IMR-90 (cell line): Measurements from ENCODE around the gene C1orf159. TPM values are rescaled to one million over a fixed set of nuclear protein-coding genes. Genes with fewer than 3 reads are reported as not detected.

ENCODE experiments used
- ATAC-seq: fragments of 200-7000 bp; cut with Tn5 transposase; 2 replicates; pipeline ENCODE4 v1.9.1; 2020; ENCODE audit warnings: low read depth, mild to moderate bottlenecking, moderate library complexity
- BruUV-seq: library from RNA; stranded (reverse); fragments of 400-500 nt; replicated peaks from 2 replicates; lab custom pipeline; 2021; lab: Mats Ljungman, UMichigan
- CTCF ChIA-PET: fragments of 300-600 bp; formaldehyde crosslinking; extraction: SDS; loops from one replicate; lab custom pipeline; 2021; ENCODE audit warnings: antibody characterized with exemption; lab: Yijun Ruan, JAX
- POLR2A ChIA-PET: fragments of 300-600 bp; sonication (Branson Sonifier 250); formaldehyde crosslinking; loops from one replicate; lab custom pipeline; 2022; ENCODE audit warnings: antibody characterized with exemption; ENCODE audit not compliant: unreplicated experiment; lab: Charles Lee
- DNase-seq: peaks from one replicate; pipeline ENCODE4 v3.0.0; 2013
- H2AFZ ChIP-seq: replicated peaks from 2 replicates; pipeline ENCODE3; 2013; ENCODE audit warnings: low read length, mild to moderate bottlenecking; ENCODE audit not compliant: poor library complexity
- H2AK5ac ChIP-seq: 2 replicates; pipeline ENCODE4 v1.6.1; 2013; ENCODE audit warnings: low read depth, low read length, inconsistent platforms
- H2AK9ac ChIP-seq: replicated peaks from 2 replicates; pipeline ENCODE3; 2013; ENCODE audit warnings: mild to moderate bottlenecking, low read depth, low read length, moderate library complexity; ENCODE audit not compliant: poor library complexity
- H2BK120ac ChIP-seq: 2 replicates; pipeline ENCODE4 v1.6.1; 2013; ENCODE audit warnings: low read depth, low read length, inconsistent platforms
- H2BK15ac ChIP-seq: 3 replicates; pipeline ENCODE4 v1.6.1; 2013; ENCODE audit warnings: low read depth, low read length, inconsistent platforms
- H2BK20ac ChIP-seq: 2 replicates; pipeline ENCODE4 v1.6.1; 2013; ENCODE audit warnings: low read depth, mild to moderate bottlenecking, inconsistent platforms, low read length, moderate library complexity
- H2BK5ac ChIP-seq: 2 replicates; pipeline ENCODE4 v1.6.1; 2013; ENCODE audit warnings: mild to moderate bottlenecking, low read depth, low read length, inconsistent platforms; ENCODE audit not compliant: poor library complexity, severe bottlenecking
- H3K14ac ChIP-seq: replicated peaks from 2 replicates; pipeline ENCODE4 v1.6.1; 2013; ENCODE audit warnings: low read depth, low read length, inconsistent platforms
- H3K18ac ChIP-seq: 2 replicates; pipeline ENCODE4 v1.6.1; 2013; ENCODE audit warnings: low read depth, low read length, control low read depth
- H3K23ac ChIP-seq: 2 replicates; pipeline ENCODE4 v1.6.1; 2013; ENCODE audit warnings: low read depth, low read length, inconsistent platforms
- H3K27ac ChIP-seq: 2 replicates; pipeline ENCODE4 v1.5.1; 2013; ENCODE audit warnings: mild to moderate bottlenecking, control low read depth, low read length; ENCODE audit not compliant: insufficient read depth
- H3K27me3 ChIP-seq: 2 replicates; pipeline ENCODE4 v1.6.1; 2013; ENCODE audit warnings: low read length; ENCODE audit not compliant: control insufficient read depth, insufficient read depth
- H3K36me3 ChIP-seq: 2 replicates; pipeline ENCODE4 v1.6.1; 2013; ENCODE audit warnings: low read length, mixed read lengths; ENCODE audit not compliant: control insufficient read depth, insufficient read depth
- H3K4ac ChIP-seq: 2 replicates; pipeline ENCODE4 v1.6.1; 2013; ENCODE audit warnings: low read depth, low read length, inconsistent platforms
- H3K4me1 ChIP-seq: 2 replicates; pipeline ENCODE4 v1.6.1; 2013; ENCODE audit warnings: low read length, mixed read lengths; ENCODE audit not compliant: control insufficient read depth, insufficient read depth
- H3K4me2 ChIP-seq: 2 replicates; pipeline ENCODE4 v1.6.1; 2013; ENCODE audit warnings: low read depth, mild to moderate bottlenecking, control low read depth, low read length, moderate library complexity
- H3K4me3 ChIP-seq: 2 replicates; pipeline ENCODE4 v1.5.1; 2013; ENCODE audit warnings: low read depth, mild to moderate bottlenecking, control low read depth, low read length, moderate library complexity; ENCODE audit not compliant: insufficient read depth
- H3K56ac ChIP-seq: 2 replicates; pipeline ENCODE4 v1.6.1; 2013; ENCODE audit warnings: low read length, inconsistent platforms; ENCODE audit not compliant: insufficient read depth; ENCODE audit errors: extremely low read depth
- H3K79me1 ChIP-seq, 2 experiments: 2 replicates each; pipeline ENCODE4 v1.6.1; 2013; ENCODE audit warnings: low read length in 2 of 2, inconsistent platforms in 1 of 2, low read depth in 1 of 2
- H3K9ac ChIP-seq: 2 replicates; pipeline ENCODE4 v1.6.1; 2013; ENCODE audit warnings: low read depth, low read length, control low read depth
- H3K9me1 ChIP-seq: 2 replicates; pipeline ENCODE4 v1.6.1; 2013; ENCODE audit warnings: low read length, inconsistent platforms; ENCODE audit not compliant: insufficient read depth
- H3K9me3 ChIP-seq: 2 replicates; pipeline ENCODE4 v1.6.1; 2013; ENCODE audit warnings: low read length; ENCODE audit not compliant: control insufficient read depth, insufficient read depth
- H4K20me1 ChIP-seq: 2 replicates; pipeline ENCODE4 v1.6.1; 2013; ENCODE audit warnings: low read length, inconsistent platforms; ENCODE audit not compliant: insufficient read depth
- H4K5ac ChIP-seq: 2 replicates; pipeline ENCODE4 v1.6.1; 2013; ENCODE audit warnings: mild to moderate bottlenecking, low read depth, low read length, control low read depth
- H4K8ac ChIP-seq, 2 experiments: 2 replicates each; pipeline ENCODE4 v1.6.1; 2013; ENCODE audit warnings: low read depth in 2 of 2, low read length in 2 of 2, control low read depth in 1 of 2, inconsistent platforms in 1 of 2
- H4K91ac ChIP-seq: 2 replicates; pipeline ENCODE4 v1.6.1; 2013; ENCODE audit warnings: low read depth, low read length, inconsistent platforms; ENCODE audit not compliant: insufficient read depth
- BHLHE40 ChIP-seq: fragments of 150-350 bp; IDR thresholded peaks from 2 replicates; pipeline ENCODE4 v1.6.1; 2016; ENCODE audit warnings: mild to moderate bottlenecking, low read depth, low read length
- CEBPB ChIP-seq: IDR thresholded peaks from 2 replicates; pipeline ENCODE4 v1.6.1; 2012; ENCODE audit warnings: low read depth, low read length, improper control_type of control experiment
- CHD1 ChIP-seq: IDR thresholded peaks from 2 replicates; pipeline ENCODE4 v1.6.1; 2012; ENCODE audit warnings: low read depth, low read length, improper control_type of control experiment
- CTCF ChIP-seq: conservative IDR thresholded peaks from 2 replicates; pipeline ENCODE4 v1.5.1; 2012; ENCODE audit warnings: mild to moderate bottlenecking, low read depth, low read length, improper control_type of control experiment
- ELK1 ChIP-seq: fragments of 150-350 bp; IDR thresholded peaks from 2 replicates; pipeline ENCODE4 v1.6.1; 2016; ENCODE audit warnings: low read depth, mild to moderate bottlenecking, low read length, moderate library complexity, borderline replicate concordance
- FOS ChIP-seq: fragments of 150-350 bp; IDR thresholded peaks from 2 replicates; pipeline ENCODE4 v1.6.1; 2016; ENCODE audit warnings: low read depth, low read length
- MAZ ChIP-seq: IDR thresholded peaks from 2 replicates; pipeline ENCODE4 v1.6.1; 2012; ENCODE audit warnings: low read depth, mild to moderate bottlenecking, low read length, improper control_type of control experiment, moderate library complexity, borderline replicate concordance
- MXI1 ChIP-seq: IDR thresholded peaks from 2 replicates; pipeline ENCODE4 v1.6.1; 2012; ENCODE audit warnings: low read depth, mild to moderate bottlenecking, low read length, moderate library complexity, borderline replicate concordance
- NFE2L2 ChIP-seq: fragments of 150-350 bp; IDR thresholded peaks from 2 replicates; pipeline ENCODE4 v1.6.1; 2016; ENCODE audit warnings: low read depth, mild to moderate bottlenecking, low read length
- POLR2A ChIP-seq: IDR thresholded peaks from 2 replicates; pipeline ENCODE4 v1.6.1; 2012; ENCODE audit warnings: mild to moderate bottlenecking, low read depth, low read length
- RAD21 ChIP-seq: IDR thresholded peaks from 2 replicates; pipeline ENCODE4 v1.6.1; 2012; ENCODE audit warnings: low read length, improper control_type of control experiment
- RCOR1 ChIP-seq: IDR thresholded peaks from 2 replicates; pipeline ENCODE4 v1.6.1; 2012; ENCODE audit warnings: mild to moderate bottlenecking, low read length, improper control_type of control experiment; ENCODE audit not compliant: insufficient replicate concordance
- RFX5 ChIP-seq: IDR thresholded peaks from 2 replicates; pipeline ENCODE4 v1.8.0; 2012; ENCODE audit warnings: low read depth, mild to moderate bottlenecking, low read length, moderate library complexity
- SMC3 ChIP-seq: fragments of 150-350 bp; IDR thresholded peaks from 2 replicates; pipeline ENCODE4 v1.6.1; 2016; ENCODE audit warnings: low read depth, mild to moderate bottlenecking, antibody characterized with exemption, low read length, moderate library complexity
- USF2 ChIP-seq: fragments of 150-350 bp; IDR thresholded peaks from 2 replicates; pipeline ENCODE4 v1.6.1; 2017; ENCODE audit warnings: mild to moderate bottlenecking, antibody characterized with exemption, low read length, low read depth
- WGBS, 2 experiments: methylation state at CpG; one replicate each; pipeline versions ENCODE4 v1.1.5 to v1.1.7; 2013; ENCODE audit warnings: missing lambda C conversion rate in 2 of 2; ENCODE audit not compliant: insufficient read length in 1 of 2; ENCODE audit errors: extremely low coverage in 2 of 2; 5-methylcytosine and 5-hydroxymethylcytosine counted together
- dilution Hi-C: fragments of 300-500 bp; cut with HindIII; formaldehyde crosslinking; loops from one replicate; pipeline ENCODE4 v1.14.3; 2018; ENCODE audit warnings: low sequenced_read_pairs; ENCODE audit not compliant: unreplicated experiment
- in situ Hi-C: fragments of 300-500 bp; cut with MboI; formaldehyde crosslinking; loops from 3 replicates; pipeline ENCODE4 v1.14.3; 2019; ENCODE audit warnings: low sequenced_read_pairs, inconsistent platforms, mixed read lengths
- intact Hi-C: fragments of 100-400 bp; cut with micrococcal nuclease; formaldehyde crosslinking; loops from 2 replicates; pipeline ENCODE4 v1.10.0; 2022
- polyA plus RNA-seq, 3 experiments: library from polyadenylated mRNA; depleted of rRNA; stranded (reverse); fragments of >200 nt; gene quantifications; 2 replicates each; pipeline ENCODE4 v1.2.3, GENCODE V29; 2012; ENCODE audit warnings: low replicate concordance in 1 of 3
- total RNA-seq: library from RNA; depleted of rRNA; stranded (reverse); fragments of >200 nt; gene quantifications from 2 replicates; pipeline ENCODE4 v1.2.3, GENCODE V29; 2012

Gene C1orf159
- total and polyA plus RNA-seq, 2 of the 4 experiments (the other 2 are of a cell fraction), result 2.9 to 12.6 TPM

- Histone ChIP-seq H3K23ac (no peak overlapping the region), H4K91ac (no peak overlapping the region), H3K18ac (no peak overlapping the region), H3K14ac (no peak overlapping the region), H3K79me1 (no peaks in the 10 kb centered on the region), H3K36me3 (peaks cover 2% of the 10 kb centered on the region), H2AFZ (no peak overlapping the region), H2BK20ac (no peak overlapping the region), H4K5ac (no peak overlapping the region), H3K4ac (no peak overlapping the region), H3K27ac (no peak overlapping the region), H2AK5ac (no peak overlapping the region), H2AK9ac (no peak overlapping the region), H3K9ac (no peak overlapping the region), H3K9me3 (no peaks in the 10 kb centered on the region), H3K9me1 (0 out of 2 replicates have a peak, but pooled peaks cover 3% of the 10 kb centered on the region), H2BK5ac (no peak overlapping the region), H3K27me3 (no peaks in the 10 kb centered on the region), H3K4me3 (no peak overlapping the region), H2BK15ac (no peak overlapping the region), H3K4me1 (no peaks in the 10 kb centered on the region), H4K20me1 (no peaks in the 10 kb centered on the region; the same call in 1 of the 2 replicates), H3K56ac (no peak overlapping the region), H2BK120ac (no peak overlapping the region), H3K4me2 (no peak overlapping the region), H4K8ac (no peak overlapping the region)
- WGBS, 2 experiments, result 88% methylated on average over 35 of the region's 46 CpGs; no CpG with 5 or more reads in 1 of the 2 experiments
- BruUV-seq, result no TSS peak
- DNase-seq (no peak), ATAC-seq (no peak)
- dilution Hi-C loops, result no loop called here
- ChIA-PET CTCF (no interaction called here), POLR2A (no interaction called here)
- intact Hi-C loops, result no loop called here
- in situ Hi-C loops, result no loop called here
- TF ChIP-seq CTCF (no peak), RFX5 (no peak), SMC3 (no peak), FOS (no peak), CHD1 (no peak), USF2 (no peak), CEBPB (no peak), ELK1 (no peak), RCOR1 (no peak), POLR2A (no peak), NFE2L2 (no peak), MAZ (no peak), BHLHE40 (no peak), RAD21 (no peak), MXI1 (no peak)
These were observed 26.8 kb downstream of the C1orf159 start for GRCh38 chr1:1088801-1089680.
